Transverse colon (tissue), 4 donors: ENCODE results near the gene MRPL55. TPM values are rescaled to one million over a fixed set of nuclear protein-coding genes. Genes with fewer than 3 reads are reported as not detected.

ENCODE experiments used
- DNase-seq: peaks from one replicate; pipeline ENCODE4 v3.0.0-alpha.2; 2019
- H3K27ac ChIP-seq, 4 donors: fragments of 200-600 bp; sonication (generic); 2 replicates each; pipeline ENCODE4 v1.5.1; 2016 to 2018; ENCODE audit warnings: inconsistent platforms in 4 of 4
- H3K27me3 ChIP-seq: fragments of 200-600 bp; sonication (generic); 2 replicates; pipeline ENCODE4 v1.5.1; 2017; ENCODE audit warnings: inconsistent platforms
- H3K36me3 ChIP-seq, 4 donors: fragments of 200-600 bp; sonication (generic); 2 replicates each; pipeline ENCODE4 v1.5.1; 2017 to 2019; ENCODE audit warnings: inconsistent platforms in 4 of 4
- H3K4me1 ChIP-seq, 4 donors: fragments of 200-600 bp; sonication (generic); 2 replicates each; pipeline ENCODE4 v1.5.1; 2017 to 2020; ENCODE audit warnings: inconsistent platforms in 4 of 4
- H3K4me3 ChIP-seq, 4 donors: fragments of 200-600 bp; sonication (generic); 1 replicate in 1 of 4; 2 replicates in 3 of 4; pipeline versions ENCODE4 v1.5.1 to v1.6.1; 2017 to 2019; ENCODE audit warnings: inconsistent platforms in 4 of 4
- H3K9me3 ChIP-seq, 2 donors: fragments of 200-600 bp; sonication (generic); 2 replicates each; pipeline ENCODE4 v1.5.1; 2017 to 2019; ENCODE audit warnings: inconsistent platforms in 2 of 2
- CTCF ChIP-seq, 5 experiments: fragments of 200-600 bp in 3 of 5; fragments of 450-650 bp in 2 of 5; sonication (generic) in 3 of 5; IDR thresholded peaks; 1 replicate in 2 of 5; 2 replicates in 3 of 5; pipeline ENCODE4 v1.5.1; 2016 to 2017; ENCODE audit warnings: antibody characterized with exemption in 5 of 5, inconsistent platforms in 3 of 5, mild to moderate bottlenecking in 2 of 5, moderate library complexity in 1 of 5
- EP300 ChIP-seq: sonication (generic); formaldehyde crosslinking; IDR thresholded peaks from one replicate; pipeline ENCODE4 v1.6.1; 2017; ENCODE audit warnings: antibody characterized with exemption, low read depth
- POLR2A ChIP-seq: fragments of 450-650 bp; IDR thresholded peaks from one replicate; pipeline ENCODE4 v1.6.1; 2016; ENCODE audit warnings: antibody characterized with exemption, mild to moderate bottlenecking, moderate library complexity
- POLR2AphosphoS5 ChIP-seq, 3 donors: sonication (generic); formaldehyde crosslinking; IDR thresholded peaks; one replicate each; pipeline ENCODE4 v1.6.1; 2016; ENCODE audit warnings: antibody characterized with exemption in 3 of 3
- WGBS, 2 donors: methylation state at CpG; one replicate each; pipeline ENCODE4 v1.1.5; 2018; ENCODE audit warnings: low coverage in 1 of 2; 5-methylcytosine and 5-hydroxymethylcytosine counted together
- in situ Hi-C, 4 donors: fragments of 200-750 bp; cut with MboI; loops; one replicate each; pipeline versions ENCODE4 v1.15.0 to v1.15.1; 2017; ENCODE audit warnings: low sequenced_read_pairs in 3 of 4, low pct_ligation_motif_present in 1 of 4, low pct_unique_long_range_greater_than_20kb in 1 of 4
- intact Hi-C: fragments of 100-400 bp; cut with DNase I; formaldehyde crosslinking; loops from one replicate; pipeline ENCODE4 v1.15.1; 2023; ENCODE audit warnings: low total_unique reads
- total RNA-seq, 4 donors: library from RNA; depleted of rRNA; stranded (reverse); fragments of >200 nt; gene quantifications; one replicate each; pipeline ENCODE4 v1.1.0, GENCODE V29; 2016

The MRPL55 gene
- total RNA-seq, 4 donors from 2014 or later: 47.1 to 95.5 (median 77.1) TPM

GRCh38 chr1:228141226-228142044, 32.3 kb upstream of the MRPL55 start:
- TF ChIP-seq CTCF (IDR thresholded peaks at IDR 0.05) (no peak), POLR2AphosphoS5 (IDR thresholded peaks at IDR 0.05) (no peak)
- H3K4me3 ChIP-seq: peak overlapping the region; percentile 68 to 98 (median 86)
- 19% methylated on average over 27 of the region's 27 CpGs; no CpG with 5 or more reads in 1 of the 2 donors for WGBS, 2 donors
- intact Hi-C loops (loop anchor here (2.0 kb wide), 1 partner anchor 59 kb away; the partner anchor contains the start of gene ARF1), in situ Hi-C loops (no loop called here)
- H3K9me3 ChIP-seq: no peaks in the 10 kb centered on the region
- H3K4me1 ChIP-seq: peaks cover 18 to 38% (median 25%) of the 10 kb centered on the region in 4 donors
- H3K27me3 ChIP-seq: no peaks in the 10 kb centered on the region
- no peaks in the 10 kb centered on the region for H3K36me3 ChIP-seq
- peak; percentile 58 for DNase-seq
- H3K27ac ChIP-seq: peak overlapping the region; percentile 97 to 100 (median 98)

GRCh38 chr1:228140724-228141225, 31.7 kb upstream of the MRPL55 start:
- Histone ChIP-seq H3K4me1 (peaks cover 18 to 38% (median 25%) of the 10 kb centered on the region in 4 donors), H3K4me3 (peak overlapping the region; percentile 68 to 98 (median 86)), H3K9me3 (no peaks in the 10 kb centered on the region), H3K27ac (peak overlapping the region; percentile 97 to 100 (median 98)), H3K27me3 (no peaks in the 10 kb centered on the region), H3K36me3 (no peaks in the 10 kb centered on the region)
- TF ChIP-seq POLR2AphosphoS5 (IDR thresholded peaks at IDR 0.05) (no peak), CTCF (IDR thresholded peaks at IDR 0.05) (no peak), POLR2A (no peak), EP300 (no peak)
- DNase-seq: no peak
- intact Hi-C loops: loop anchor here (2.0 kb wide), 1 partner anchor 58 kb away; the partner anchor contains the start of gene ARF1
- 4% methylated on average over 24 of the region's 25 CpGs; no CpG with 5 or more reads in 1 of the 2 donors for WGBS, 2 donors
- in situ Hi-C loops: no loop called here

GRCh38 chr1:228139931-228140723, 31.0 kb upstream of the MRPL55 start, which contains the start of gene GUK1:
Gene GUK1 (plus strand): TSS chr1:228140279. CDS start chr1:228140303, 24 bp downstream.
- Histone ChIP-seq H3K36me3 (no peaks in the 10 kb centered on the region), H3K27ac (peak within 1 kb of the TSS; percentile 97 to 100 (median 98)), H3K4me3 (peak within 1 kb of the TSS; percentile 68 to 98 (median 86)), H3K4me1 (peaks cover 18 to 38% (median 25%) of the 10 kb centered on the region in 4 donors), H3K9me3 (no peaks in the 10 kb centered on the region), H3K27me3 (no peaks in the 10 kb centered on the region)
- intact Hi-C loops (loop anchor here (2.0 kb wide), 1 partner anchor 57 kb away; the partner anchor contains the start of gene ARF1), in situ Hi-C loops (no loop called here)
- WGBS, 2 donors: 1% methylated on average over 42 of the region's 95 CpGs; no CpG with 5 or more reads in 1 of the 2 donors
- TF ChIP-seq EP300 (peak; percentile 72), CTCF (IDR thresholded peaks at IDR 0.05) (peak in 3 of 5 experiments; percentile 16 to 71 (median 17)), POLR2A (peak; percentile 98), POLR2AphosphoS5 (IDR thresholded peaks at IDR 0.05) (peak; percentile 90 to 99 (median 98))
- DNase-seq: peak; percentile 100
